K562 (cell line): ENCODE measurements around the gene ZACN. TPM values are rescaled to one million over a fixed set of nuclear protein-coding genes. Genes with fewer than 3 reads are reported as not detected.
A peak's percentile ranks its signal among the peaks of the same experiment; 100 is the strongest.

Source experiments
- CGGBP1 ChIP-seq: fragments of 250-450 bp; sonication (Bioruptor Pico); IDR thresholded peaks from 2 replicates; pipeline ENCODE4 v1.9.0; 2021; ENCODE audit warnings: mild to moderate bottlenecking
- DNMT1 ChIP-seq: fragments of 450-650 bp; IDR thresholded peaks from 2 replicates; pipeline ENCODE4 v1.6.1; 2016; ENCODE audit warnings: antibody characterized with exemption, mild to moderate bottlenecking
- EHMT2 ChIP-seq: fragments of 450-650 bp; IDR thresholded peaks from 2 replicates; pipeline ENCODE4 v1.6.1; 2018; ENCODE audit warnings: antibody characterized with exemption
- FOXK1 ChIP-seq: sonication (generic); formaldehyde crosslinking; IDR thresholded peaks from 2 replicates; pipeline ENCODE4 v1.8.0; 2022; ENCODE audit warnings: missing genetic modification reagents, mild to moderate bottlenecking, borderline replicate concordance
- ID3 ChIP-seq, 2 experiments: fragments of 250-450 bp in 1 of 2; fragments of 450-650 bp in 1 of 2; sonication (Bioruptor Pico) in 1 of 2; IDR thresholded peaks; 2 replicates each; pipeline versions ENCODE4 v1.6.1 to v1.8.0; 2016 to 2021; ENCODE audit warnings: mild to moderate bottlenecking in 2 of 2, moderate library complexity in 2 of 2, missing compliant biosample characterization in 1 of 2, missing genetic modification characterization in 1 of 2
- MCM5 ChIP-seq: fragments of 450-650 bp; IDR thresholded peaks from 2 replicates; pipeline ENCODE4 v1.6.1; 2016; ENCODE audit warnings: low read depth
- POLR2AphosphoS5 ChIP-seq: IDR thresholded peaks from 2 replicates; pipeline ENCODE4 v1.6.1; 2011; ENCODE audit warnings: mild to moderate bottlenecking, low read depth, low read length, moderate library complexity; ENCODE audit not compliant: control insufficient read depth, insufficient read depth
- PRDM10 ChIP-seq: fragments of 450-650 bp; IDR thresholded peaks from 2 replicates; pipeline ENCODE4 v1.6.1; 2018; ENCODE audit not compliant: partially characterized antibody
- RBFOX2 ChIP-seq: fragments of 200-400 bp; formaldehyde crosslinking; IDR thresholded peaks from 2 replicates; pipeline ENCODE4 v1.6.1; 2017; ENCODE audit warnings: low read depth, mild to moderate bottlenecking, low read length, moderate library complexity
- SIN3A ChIP-seq, 2 experiments: fragments of 150-350 bp in 1 of 2; IDR thresholded peaks; 2 replicates each; pipeline ENCODE4 v1.6.1; 2011 to 2016; ENCODE audit warnings: borderline replicate concordance in 2 of 2, low read depth in 2 of 2, low read length in 2 of 2, mild to moderate bottlenecking in 2 of 2, moderate library complexity in 2 of 2; ENCODE audit not compliant: control insufficient read depth in 1 of 2
- U2AF2 ChIP-seq: fragments of 200-400 bp; formaldehyde crosslinking; optimal IDR thresholded peaks from 2 replicates; pipeline ENCODE3; 2017; ENCODE audit warnings: low read depth, mild to moderate bottlenecking, low read length
- ZC3H8 ChIP-seq: fragments of 450-650 bp; IDR thresholded peaks from 2 replicates; pipeline ENCODE4 v1.6.1; 2017
- ZNF134 ChIP-seq: fragments of 250-450 bp; sonication (Bioruptor Pico); conservative IDR thresholded peaks from 2 replicates; pipeline ENCODE4 v1.4.0; 2020
- ZNF280B ChIP-seq: fragments of 250-450 bp; sonication (Bioruptor Pico); IDR thresholded peaks from 2 replicates; pipeline ENCODE4 v1.5.1; 2021; ENCODE audit warnings: mild to moderate bottlenecking
- ZNF592 ChIP-seq: fragments of 450-650 bp; IDR thresholded peaks from 2 replicates; pipeline ENCODE4 v1.6.1; 2017; ENCODE audit warnings: antibody characterized with exemption, mild to moderate bottlenecking
- ZNF764 ChIP-seq: fragments of 250-450 bp; sonication (Bioruptor Pico); IDR thresholded peaks from 2 replicates; pipeline ENCODE4 v1.4.0; 2020; ENCODE audit warnings: low read depth, mild to moderate bottlenecking, moderate library complexity
- polyA plus RNA-seq, 8 experiments: library from polyadenylated mRNA; depleted of rRNA in 4 of 8; stranded (reverse) in 5 of 8; unstranded in 3 of 8; fragments of >200 nt; fragmentation: Nextera tagmentation in 2 of 8; fragmentation: Illumina TruSeq in 1 of 8; extraction: Ambion mirVana in 2 of 8; extraction: Trizol in 1 of 8; gene quantifications; 2 replicates each; pipeline versions ENCODE4 v1.2.1 to v1.2.3, GENCODE V29; 2011 to 2014; ENCODE audit warnings: inconsistent platforms in 1 of 8, missing spikeins in 1 of 8
- total RNA-seq, 7 experiments: library from RNA; depleted of rRNA in 6 of 7; stranded (reverse); fragments of >200 nt in 6 of 7; fragmentation: Illumina TruSeq in 2 of 7; extraction: Trizol in 2 of 7; gene quantifications; 2 replicates each; pipeline versions ENCODE4 v1.2.1 to v1.2.3, GENCODE V29; 2011 to 2021; ENCODE audit warnings: low replicate concordance in 1 of 7

The ZACN gene
- total and polyA plus RNA-seq, 9 of the 15 experiments (the other 6 are each of a cell fraction or from before 2014, with no cell fraction given) = 0.07 TPM; not detected in 8

- TF ChIP-seq RBFOX2 = peak; percentile 99
- TF ChIP-seq ZNF764 = no peak
- TF ChIP-seq FOXK1 (CRISPR knock-in tag) = no peak
- TF ChIP-seq ID3 (CRISPR knock-in tag; IDR thresholded peaks at IDR 0.05) = no peak
- no peak for TF ChIP-seq ID3 (tag; IDR thresholded peaks at IDR 0.05)
- no peak for TF ChIP-seq ZNF280B (CRISPR knock-in tag)
- peak; percentile 78 for TF ChIP-seq POLR2AphosphoS5
- TF ChIP-seq SIN3A (IDR thresholded peaks at IDR 0.05; ENCODE audit: borderline replicate concordance in 2 of 2, control insufficient read depth in 1 of 2, low read depth in 2 of 2, low read length in 2 of 2) = no peak; a peak in 1 of 4 replicates
- TF ChIP-seq CGGBP1 (CRISPR knock-in tag) = peak; percentile 95; the same call in 1 of the 2 replicates
- peak; percentile 59 for TF ChIP-seq ZNF592
- no peak for TF ChIP-seq EHMT2
- TF ChIP-seq PRDM10 = no peak
- no peak for TF ChIP-seq ZC3H8
- no peak for TF ChIP-seq ZNF134
- TF ChIP-seq U2AF2 = no peak
- TF ChIP-seq DNMT1 = no peak
- no peak for TF ChIP-seq MCM5
Observed at GRCh38 chr17:76072148-76072858, 6.7 kb upstream of the ZACN start, which contains the start of gene SRP68 (continued).
